ENCODE data around the gene TMEM131L.

TMEM131L gene

DNA sequence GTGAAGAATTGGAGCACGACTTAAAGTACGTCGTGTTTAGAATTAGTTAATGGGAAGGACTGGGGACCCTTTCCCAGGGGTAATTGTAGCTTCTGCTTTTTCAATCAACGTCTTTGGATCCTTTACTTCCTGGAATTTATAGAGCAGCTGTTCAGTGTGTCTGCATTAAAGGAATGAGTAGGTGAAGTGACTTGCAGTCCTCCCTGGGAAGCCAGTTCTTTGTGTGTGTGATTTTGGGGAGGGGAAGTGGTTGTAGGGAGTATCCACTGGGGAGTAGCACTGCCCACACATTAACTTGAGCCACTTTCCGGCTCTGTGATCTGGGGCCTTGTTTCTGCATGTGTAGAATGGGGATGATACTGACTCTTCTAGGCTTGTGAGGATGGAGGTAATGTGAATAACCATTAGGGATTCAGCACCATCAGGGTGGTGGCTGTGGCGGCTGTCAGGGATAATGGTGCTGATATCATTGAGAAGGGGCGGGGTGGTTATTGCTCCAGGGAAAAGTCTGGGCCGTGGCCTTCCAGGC, 54.7 kb downstream of the TMEM131L start:
- no peak for DNase-seq (ENCODE audit: low read depth)

DNA sequence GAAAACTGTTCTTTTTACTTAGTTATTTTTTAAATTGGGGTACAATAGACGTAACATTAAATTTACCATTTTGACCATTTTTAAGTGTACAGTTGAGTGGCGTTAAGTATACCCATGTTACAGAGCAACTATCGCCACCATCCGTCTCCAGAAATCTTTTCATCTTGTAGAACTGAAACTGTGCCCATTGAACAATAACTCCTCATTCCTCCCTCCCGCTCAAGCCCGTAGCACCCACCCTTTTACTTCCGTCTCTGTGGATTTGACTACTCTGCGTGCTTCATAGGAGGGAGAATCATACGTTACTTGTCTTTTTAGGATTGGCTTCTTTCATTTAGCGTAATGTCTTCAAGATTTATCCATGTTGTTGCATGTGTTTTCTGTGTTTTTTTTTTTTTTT, 55.3 kb downstream of the TMEM131L start:
- no peak for DNase-seq (ENCODE audit: low read depth)

DNA sequence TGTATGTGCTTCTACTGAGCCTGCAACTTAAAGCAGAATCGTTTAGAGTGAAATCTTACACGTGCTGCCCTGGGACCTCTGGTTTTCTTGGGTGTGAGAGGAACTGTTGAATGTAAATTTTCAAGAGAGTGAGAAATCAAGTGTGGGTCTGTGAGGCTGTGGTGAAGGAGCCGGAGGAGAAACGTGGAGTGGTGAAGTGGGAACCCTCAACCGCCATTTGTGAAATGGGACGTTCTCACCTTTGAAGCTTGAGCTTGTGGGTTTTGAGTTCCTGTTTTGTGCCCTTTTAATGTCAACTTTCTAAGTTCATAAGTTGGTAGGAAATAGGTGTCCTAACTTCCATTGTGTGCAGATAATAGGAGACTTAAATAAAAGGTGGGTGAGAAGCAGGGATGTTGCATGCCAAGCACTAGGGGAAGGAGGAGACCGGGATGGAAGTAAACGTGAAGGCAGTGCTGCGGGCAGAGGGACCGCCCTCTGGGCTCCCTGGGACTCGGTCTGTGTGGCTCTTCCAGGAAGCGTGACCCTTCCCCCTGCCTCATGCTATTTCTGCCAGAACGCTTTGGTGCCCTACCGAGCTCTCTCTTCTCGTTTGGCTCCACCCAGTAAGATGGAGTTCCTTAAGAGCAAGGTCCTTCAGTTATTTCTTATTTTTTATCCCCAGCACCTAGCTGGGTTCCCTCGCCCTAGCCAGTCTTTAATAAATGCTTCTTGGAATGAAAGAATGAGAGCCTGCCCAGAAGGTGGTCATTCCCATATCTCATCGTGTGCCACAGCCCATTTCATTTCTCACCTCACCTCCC, 56.0 kb downstream of the TMEM131L start:
- no peak for DNase-seq (ENCODE audit: low read depth)

DNA sequence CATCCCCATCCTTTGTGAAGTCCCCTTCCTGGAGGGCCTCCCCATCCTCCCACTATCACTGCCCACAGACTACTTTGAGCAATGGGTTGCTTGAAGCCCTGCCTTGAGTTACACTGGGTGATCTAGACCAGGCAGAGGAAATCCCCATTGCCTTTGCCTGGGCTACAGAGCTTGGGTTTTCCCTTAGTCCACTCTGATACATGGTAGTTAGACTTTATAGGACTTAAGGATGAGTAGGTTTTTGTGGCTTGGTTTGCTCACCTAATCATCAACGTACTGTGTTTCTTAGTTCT, 56.6 kb downstream of the TMEM131L start:
- no peak for DNase-seq (ENCODE audit: low read depth)

DNA sequence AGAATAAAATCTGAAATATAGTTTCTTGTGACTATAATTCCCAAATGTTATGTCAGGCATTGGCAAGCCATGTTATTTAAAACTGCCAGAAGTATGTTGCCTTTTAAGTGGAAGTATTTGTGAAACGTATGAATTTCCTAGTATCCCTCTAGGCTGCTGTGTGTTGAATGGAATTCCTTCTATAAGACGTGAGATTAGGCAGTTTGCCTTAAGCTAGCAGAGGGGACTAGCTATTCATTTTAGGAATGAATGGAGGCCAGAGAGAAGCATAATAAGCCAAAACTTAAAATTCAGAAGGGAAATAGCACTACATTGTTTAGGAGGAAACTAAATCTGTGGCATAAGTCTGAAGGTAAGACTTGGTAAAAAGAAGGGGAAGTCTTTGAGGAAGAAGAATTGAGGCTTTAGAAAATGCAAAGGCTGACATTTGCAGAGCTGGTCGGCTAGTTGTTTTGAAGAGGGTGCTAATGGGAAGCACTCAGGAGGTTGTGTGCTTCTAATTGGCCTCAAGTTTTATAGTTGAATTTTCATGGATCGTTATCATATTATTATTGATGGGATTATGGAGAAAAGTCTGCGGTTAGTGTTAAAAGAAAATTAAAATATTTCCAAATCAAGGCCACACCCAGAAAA, 57.1 kb downstream of the TMEM131L start:
- DNase-seq (ENCODE audit: low read depth), result no peak

DNA sequence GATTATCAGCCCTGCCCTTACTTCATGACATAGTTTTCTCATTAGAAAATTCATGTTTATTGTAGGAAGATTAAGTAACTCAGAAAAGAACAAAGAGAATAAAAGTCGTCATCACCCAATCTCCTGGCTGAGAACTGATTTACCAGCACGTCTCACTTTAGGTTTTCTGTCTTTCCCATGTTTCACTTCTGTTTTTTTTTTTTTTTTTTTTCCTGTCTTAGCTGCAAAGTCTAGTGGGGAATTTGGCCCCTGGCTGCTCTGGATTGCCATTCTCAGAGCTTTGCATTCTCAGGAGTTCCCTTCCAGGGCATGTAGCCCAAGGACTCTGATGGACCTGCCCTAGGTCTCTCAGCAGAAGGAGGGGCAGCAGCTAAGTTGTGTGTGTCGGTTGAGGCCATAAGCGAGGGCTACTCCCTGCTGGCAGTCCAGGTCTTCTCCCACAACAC, 57.8 kb downstream of the TMEM131L start:
- no peak for DNase-seq (ENCODE audit: low read depth)

DNA sequence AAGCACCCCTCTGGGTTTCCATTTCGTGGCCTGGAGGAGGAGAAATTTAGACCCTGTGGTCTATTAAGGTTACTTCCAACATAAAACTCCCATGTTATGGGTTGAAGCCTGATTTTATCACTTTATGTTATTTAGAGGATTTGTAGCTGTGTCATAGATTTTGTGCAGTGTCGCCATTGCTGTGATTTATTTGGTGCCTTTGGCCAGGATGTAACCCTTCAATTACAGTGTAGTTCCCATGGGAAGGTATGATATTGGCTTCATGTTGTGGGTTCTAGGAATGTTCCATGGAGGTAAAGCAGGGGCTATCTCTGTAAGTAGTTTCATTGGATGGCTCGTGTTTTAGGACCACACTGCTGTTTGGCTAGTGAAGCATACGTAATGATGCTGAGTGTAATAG, 58.5 kb downstream of the TMEM131L start:
- DNase-seq (ENCODE audit: low read depth), result no peak

DNA sequence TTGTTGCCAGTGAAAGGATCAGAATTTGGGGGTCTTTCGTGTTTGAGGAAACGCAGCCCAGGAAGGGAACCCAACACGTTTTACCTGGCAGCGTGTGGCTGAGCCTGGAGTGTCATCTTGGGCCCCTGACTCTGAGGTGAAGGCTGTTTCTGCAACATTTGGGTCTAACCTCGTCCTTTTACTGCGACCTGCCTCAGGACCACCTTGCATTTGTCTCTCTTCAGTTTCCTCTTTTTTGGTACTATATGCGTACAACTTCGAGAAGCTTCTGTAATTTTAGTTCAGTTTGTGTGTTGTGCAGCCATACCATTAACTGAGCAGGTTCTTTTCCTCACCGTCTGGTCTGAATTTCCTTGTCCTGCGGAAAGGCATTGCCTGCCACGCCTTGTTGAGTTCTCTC, 61.5 kb downstream of the TMEM131L start:
- no peak for DNase-seq (ENCODE audit: low read depth)

DNA sequence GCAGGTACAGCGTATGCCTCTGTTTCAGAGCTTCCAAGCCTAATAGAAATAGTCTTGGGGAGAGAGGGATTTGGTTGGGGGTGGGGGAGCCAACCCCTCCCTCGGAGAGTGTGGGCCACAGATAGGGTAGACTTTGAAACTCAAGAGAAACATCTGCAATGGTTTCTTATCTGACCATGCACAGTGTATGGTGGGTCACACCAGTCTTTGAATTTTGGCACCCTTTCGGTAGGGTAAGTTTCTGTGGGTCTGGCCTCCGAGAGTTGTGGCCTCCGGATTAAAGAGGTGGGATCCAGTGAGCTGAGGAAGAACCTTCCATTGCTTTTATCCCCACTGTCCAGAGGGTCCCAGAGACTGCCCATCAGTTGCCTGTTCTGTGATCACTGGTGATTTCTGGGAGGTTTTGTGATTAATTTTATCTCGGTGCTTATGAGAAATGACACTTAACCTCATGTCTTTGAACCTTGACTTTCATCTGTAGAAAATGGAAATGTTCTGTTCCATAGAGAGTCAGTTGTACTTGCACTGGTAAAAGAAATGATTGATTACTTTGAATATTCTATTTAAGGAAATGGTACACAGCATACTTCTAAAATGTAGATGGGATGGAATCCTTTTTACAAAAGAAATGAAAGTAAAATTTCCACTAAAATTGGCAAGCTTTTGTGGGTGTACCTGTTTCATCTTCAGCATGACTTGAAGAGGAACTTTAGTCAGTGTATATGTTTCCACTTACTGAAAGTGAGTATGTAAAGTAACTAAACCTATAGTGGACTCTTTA, 62.7 kb downstream of the TMEM131L start:
- DNase-seq (ENCODE audit: low read depth), result no peak

DNA sequence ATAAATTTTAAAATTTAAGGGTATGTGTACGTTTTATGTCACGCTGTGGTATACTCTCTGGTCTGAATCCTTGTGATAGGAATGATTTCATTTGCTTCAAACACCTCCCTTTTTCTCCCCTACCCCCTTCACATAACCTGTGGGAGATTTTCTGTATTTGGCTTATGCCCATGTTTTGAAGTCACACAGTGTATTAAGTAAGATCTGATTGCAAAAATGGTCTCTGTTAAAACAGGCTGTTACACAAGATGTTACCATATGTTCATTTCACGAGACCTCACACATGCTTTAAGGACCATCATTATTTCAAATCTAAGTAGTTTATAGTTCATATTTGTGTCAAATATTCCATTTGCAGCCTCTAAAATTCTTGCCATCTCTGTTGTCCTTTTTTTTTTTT, 63.5 kb downstream of the TMEM131L start:
- no peak for DNase-seq (ENCODE audit: low read depth)

DNA sequence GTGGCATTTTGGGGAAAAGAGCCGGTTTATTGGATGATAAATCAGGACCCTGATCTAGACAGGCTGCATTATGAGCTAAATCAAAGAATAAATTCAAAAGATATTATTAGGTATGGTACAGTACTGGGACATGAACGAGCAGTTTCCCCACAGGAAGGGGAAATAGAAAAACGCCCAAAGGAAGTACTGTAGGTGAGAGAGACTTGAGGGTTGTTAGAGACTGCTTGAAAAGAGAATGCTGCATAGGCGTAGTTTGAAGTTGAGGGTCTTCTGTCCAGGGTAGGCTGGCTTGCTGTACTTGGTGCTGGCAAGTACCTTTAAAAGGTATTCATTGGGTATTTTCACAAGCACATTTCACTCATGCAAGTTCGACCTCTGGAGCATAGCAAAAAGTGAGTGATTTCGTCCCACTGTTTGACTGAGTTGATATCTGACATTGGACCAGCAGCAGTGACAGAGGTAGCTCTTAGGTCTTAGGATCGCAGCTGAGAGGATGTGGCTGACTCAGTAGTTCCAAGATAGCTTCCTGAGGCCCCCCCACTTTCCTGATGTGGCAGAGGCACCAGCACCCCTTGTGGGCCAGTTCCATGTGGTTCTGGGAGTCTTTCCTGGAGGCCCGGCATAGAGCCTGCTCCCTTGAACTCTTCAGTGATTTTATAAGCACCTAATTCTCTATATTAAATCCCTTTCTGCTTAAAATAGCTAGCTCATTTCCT, 64.3 kb downstream of the TMEM131L start:
- DNase-seq (ENCODE audit: low read depth), result no peak

DNA sequence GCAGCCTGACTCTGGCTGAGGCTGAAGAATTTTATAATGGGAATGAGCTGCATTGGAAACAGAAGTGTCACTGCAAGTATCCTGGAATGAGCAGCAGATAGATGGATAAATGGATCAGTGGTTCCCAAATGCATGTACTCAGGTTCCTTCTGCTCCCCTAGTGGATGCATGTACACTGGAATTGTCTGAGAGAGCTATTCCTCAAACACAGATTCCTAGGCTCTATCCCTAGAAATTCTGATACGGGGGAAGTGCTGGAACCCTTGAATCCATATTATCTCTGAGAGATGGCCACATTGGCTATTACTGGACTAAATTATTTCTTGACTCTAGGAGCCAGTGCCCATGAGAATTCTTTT, 64.8 kb downstream of the TMEM131L start:
- no peak for DNase-seq (ENCODE audit: low read depth)

DNA sequence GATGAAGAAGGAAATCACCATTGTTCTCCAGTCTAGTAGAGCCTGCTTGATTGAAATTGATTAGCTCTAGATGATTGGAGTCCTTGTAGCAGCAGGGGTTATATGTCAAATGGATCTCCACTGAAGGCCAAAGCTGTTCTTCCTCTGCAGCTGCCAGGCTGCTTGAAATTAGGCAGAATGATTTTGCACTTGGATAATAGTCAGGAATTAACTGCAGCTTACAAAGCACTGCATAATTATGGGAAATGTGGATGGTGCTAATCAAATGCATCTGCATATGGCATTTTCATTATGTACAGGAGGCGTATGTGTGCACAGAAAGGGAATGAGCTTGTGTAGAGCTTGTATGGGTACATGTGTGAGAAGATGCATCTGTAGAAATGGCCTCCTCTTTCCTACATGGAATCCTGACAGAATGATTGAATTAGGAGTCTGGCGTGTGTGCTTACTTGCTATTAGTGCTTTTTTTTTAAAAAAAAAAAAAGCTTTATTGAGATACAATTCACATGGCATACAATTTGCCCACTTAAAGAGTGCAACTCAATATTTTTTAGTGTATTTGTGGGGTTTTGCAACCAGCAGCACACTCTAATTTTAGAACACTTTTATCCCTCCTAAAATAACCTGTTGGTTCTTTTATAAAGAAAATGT, 65.9 kb downstream of the TMEM131L start:
- DNase-seq (ENCODE audit: low read depth), result no peak

DNA sequence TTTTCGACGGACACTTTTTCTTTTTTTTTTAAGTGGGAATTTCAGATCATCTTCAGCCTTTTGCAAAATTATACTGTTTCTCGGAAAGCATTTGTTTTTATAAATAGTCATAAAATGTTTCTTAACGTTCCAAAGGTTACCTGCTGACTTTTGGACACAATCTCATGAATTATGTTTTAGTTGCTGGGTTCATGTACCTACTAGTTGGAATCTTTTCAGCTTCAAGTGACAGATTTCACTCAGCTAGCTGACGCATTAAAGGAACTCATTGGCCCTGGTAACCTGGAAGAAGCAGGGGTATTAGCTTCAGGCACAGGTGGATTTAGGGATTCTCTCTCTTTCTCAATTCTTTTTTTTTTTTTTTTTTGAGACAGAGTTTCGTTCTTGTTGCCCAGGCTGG, 66.5 kb downstream of the TMEM131L start:
- DNase-seq (ENCODE audit: low read depth), result no peak

DNA sequence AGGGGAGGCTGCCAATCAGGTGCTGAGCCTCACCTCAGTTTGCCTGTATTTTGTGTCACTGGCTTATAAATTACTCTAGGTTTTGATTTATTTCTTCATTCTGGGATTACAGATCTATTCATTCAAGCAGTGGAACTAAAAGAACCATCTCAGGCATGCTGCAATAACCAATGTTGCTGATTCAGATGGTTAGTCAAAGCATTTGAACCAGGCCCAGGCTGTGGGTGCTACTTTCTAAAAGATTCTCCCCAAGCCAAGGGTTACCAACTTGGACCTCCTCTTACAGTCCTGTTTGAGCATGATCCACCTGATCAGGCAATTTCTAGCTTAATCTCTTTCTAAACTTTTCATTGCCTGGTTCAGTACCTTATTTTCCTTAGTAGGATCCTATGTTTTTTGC, 67.2 kb downstream of the TMEM131L start:
- DNase-seq (ENCODE audit: low read depth), result no peak

DNA sequence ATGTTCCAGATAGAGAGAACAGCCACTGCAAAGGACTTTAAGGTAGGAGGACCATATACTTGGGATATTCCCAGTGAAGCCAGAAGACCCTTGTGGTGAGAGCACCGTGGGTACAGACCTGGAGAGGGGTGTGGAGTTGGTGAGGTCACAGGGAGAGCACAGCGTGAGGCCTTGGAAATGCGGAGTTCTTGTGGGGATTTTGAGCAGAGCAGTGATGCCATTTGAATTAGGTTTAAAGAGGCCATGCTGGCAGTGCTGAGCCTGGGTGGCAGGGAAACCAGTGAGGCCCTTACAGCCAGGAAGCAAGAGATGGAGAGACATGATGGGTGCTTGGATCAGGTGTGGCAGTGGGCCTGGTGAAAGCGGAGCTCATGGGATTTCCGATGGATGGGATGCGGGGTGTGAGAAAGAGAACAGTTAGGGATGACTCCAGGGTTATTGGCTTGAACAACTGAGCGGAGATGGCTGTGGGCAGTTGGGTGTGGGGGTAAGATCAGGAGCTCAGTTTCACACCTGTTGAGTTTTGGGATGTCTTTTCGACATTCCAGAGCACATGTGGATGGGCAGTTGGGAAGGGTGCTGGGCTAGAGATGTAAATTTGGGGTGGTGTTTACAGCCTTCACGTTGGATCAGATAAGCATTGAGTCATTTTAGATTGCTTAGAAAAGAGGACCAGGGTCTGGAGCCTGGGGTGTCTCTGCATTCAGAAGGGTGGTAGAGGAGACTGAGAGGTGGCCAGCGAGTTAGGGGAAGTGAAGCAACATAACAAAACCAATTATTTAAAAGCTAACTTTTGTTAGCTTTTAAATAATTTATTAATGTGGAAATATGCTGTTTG, 68.9 kb downstream of the TMEM131L start:
- no peak for DNase-seq (ENCODE audit: low read depth)

DNA sequence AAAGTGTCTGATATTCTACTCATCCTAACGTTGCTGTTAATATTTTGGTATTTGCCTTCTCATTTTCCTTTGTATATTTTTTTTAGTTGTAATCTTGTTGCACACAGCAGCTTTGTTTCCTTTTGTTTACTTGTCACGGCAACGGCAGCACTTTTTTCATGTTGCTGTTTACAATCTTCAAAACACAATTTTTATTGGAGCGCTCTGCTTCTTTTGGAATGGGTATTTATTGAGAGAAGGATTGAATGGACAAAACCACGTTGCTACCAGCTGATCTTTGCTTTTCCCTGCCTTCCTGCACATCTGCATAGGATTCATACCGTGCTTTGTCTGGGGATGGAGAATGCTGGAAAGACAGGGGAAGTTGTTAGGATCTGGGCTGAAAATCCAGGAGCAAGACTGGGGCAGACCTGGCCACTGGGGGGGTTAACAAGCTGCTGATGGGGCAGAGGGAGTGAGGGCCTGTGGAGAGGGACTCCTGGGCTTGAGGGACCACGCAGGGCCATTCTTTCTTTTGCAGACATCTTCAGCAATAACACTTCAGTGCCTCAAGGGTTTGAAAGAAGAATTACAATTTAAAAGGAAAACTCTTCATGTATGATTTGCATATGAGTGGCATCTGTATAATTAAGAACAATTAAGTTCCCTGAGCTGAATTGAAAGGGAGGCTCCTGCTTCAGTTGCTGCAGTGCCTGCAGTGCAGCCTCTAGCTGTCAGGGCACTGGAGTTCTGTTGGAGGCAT, 69.8 kb downstream of the TMEM131L start:
- no peak for DNase-seq (ENCODE audit: low read depth)

DNA sequence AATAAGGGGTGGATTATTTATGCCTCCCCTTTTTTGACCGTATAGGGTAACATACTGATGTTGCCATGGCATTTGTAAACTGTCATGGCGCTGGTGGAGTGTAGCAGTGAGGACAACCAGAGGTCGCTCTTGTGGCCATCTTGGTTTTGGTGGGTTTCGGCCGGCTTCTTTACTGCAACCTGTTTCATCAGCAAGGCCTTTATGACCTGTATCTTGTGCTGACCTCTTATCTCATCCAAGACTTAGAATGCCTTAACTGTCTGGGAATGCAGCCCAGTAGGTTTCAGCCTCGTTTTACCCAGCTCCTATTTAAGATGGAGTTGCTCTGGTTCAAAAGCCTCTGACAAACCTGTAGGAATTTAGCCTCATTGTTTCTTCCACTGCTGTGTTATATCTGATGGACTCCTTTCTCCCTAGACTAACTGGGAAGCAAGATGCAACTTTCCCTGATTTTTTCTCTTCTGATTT, 71.4 kb downstream of the TMEM131L start:
- no peak for DNase-seq (ENCODE audit: low read depth)

DNA sequence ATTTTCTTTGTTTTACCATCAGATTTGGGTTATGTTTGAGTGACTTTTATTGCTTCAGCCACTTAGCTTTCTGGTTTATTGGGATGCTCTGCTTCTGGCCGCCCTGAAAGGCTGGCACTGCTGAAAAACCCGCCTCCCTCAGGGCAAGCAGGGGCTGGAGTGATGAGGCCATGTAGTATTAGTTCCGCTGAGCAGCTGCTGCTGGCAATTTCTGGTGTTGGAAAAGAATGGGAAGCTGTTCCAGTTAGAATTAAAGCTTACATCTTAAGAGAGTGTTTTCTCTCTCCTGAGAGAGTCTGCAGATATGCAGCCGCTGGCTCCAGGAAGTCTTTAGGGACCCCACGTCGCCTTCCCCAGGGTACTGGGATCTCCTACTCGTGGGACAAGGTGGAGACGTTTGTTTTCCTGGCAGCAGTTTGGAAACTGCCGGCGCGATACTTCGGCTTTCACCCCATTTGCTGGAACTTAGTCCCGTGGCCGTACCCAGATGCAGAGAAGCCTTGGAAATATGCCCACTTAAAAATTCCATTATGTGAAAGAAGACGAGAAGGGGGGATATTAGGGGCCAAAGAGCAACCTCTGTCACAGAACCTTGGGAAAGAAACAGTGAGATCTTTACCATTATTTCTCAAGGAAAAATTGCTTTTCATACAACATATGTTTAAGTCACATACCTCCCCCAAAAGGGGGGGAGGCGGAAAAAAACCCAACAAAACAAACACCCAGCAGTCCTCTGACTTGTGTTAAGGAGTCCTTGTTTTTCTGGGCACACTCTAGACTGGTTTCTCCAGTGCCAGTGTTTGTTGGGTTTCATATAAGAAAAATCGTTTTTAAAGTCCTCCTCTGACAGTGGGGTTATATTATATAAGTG, 72.6 kb downstream of the TMEM131L start:
- DNase-seq (ENCODE audit: low read depth), result no peak
